ENCODE data around the gene JRKL. TPM values are rescaled to one million over a fixed set of nuclear protein-coding genes. Genes with fewer than 3 reads are reported as not detected.
A peak's percentile ranks its signal among the peaks of the same experiment; 100 is the strongest.
"Not testable (repeated sequence)": the region's sequence is repeated elsewhere in the genome, so short reads cannot be mapped to it uniquely, and the experiment has no call there.

JRKL gene
- total RNA-seq, 1 donor from 2014 or later, result 5.5 TPM

- ATAC-seq (peak; percentile 10), DNase-seq (no peak)
- intact Hi-C loops (cut with micrococcal nuclease), result no loop called here
Observed at GRCh38 chr11:96390488-96390792, 627 bp downstream of the JRKL start.

GRCh38 chr11:96391698-96392307, 2.0 kb downstream of the JRKL start:
- DNase-seq (no peak), ATAC-seq (no peak)
- intact Hi-C loops (cut with micrococcal nuclease), result no loop called here

- no peak for ATAC-seq
- intact Hi-C loops (cut with micrococcal nuclease), result no loop called here
- no peak for DNase-seq
Observed at GRCh38 chr11:96393753-96394348, 4.0 kb downstream of the JRKL start.

- ATAC-seq (no peak), DNase-seq (no peak)
- intact Hi-C loops (cut with micrococcal nuclease), result no loop called here
Observed at GRCh38 chr11:96394773-96395172, 5.0 kb downstream of the JRKL start.

GRCh38 chr11:96396637-96397036, 6.8 kb downstream of the JRKL start:
- ATAC-seq, result no peak
- intact Hi-C loops (cut with micrococcal nuclease), result no loop called here
- DNase-seq, result no peak

GRCh38 chr11:96397863-96398262, 8.1 kb downstream of the JRKL start:
- intact Hi-C loops (cut with micrococcal nuclease), result no loop called here
- ATAC-seq (no peak), DNase-seq (no peak)

- DNase-seq (no peak), ATAC-seq (no peak)
- intact Hi-C loops (cut with micrococcal nuclease), result no loop called here
Observed at GRCh38 chr11:96400697-96401096, 10.9 kb downstream of the JRKL start.

- ATAC-seq; intact Hi-C loops (cut with micrococcal nuclease); DNase-seq: not testable (repeated sequence)
Observed at GRCh38 chr11:96411412-96411811, 21.6 kb downstream of the JRKL start.

- ATAC-seq (no peak), DNase-seq (no peak)
- intact Hi-C loops (cut with micrococcal nuclease), result no loop called here
Observed at GRCh38 chr11:96412761-96413381, 23.1 kb downstream of the JRKL start.

- ATAC-seq (no peak), DNase-seq (no peak)
- intact Hi-C loops (cut with micrococcal nuclease), result no loop called here
Observed at GRCh38 chr11:96413408-96413807, 23.6 kb downstream of the JRKL start.

GRCh38 chr11:96424693-96425092, 34.9 kb downstream of the JRKL start:
- ATAC-seq (no peak), DNase-seq (no peak)
- intact Hi-C loops (cut with micrococcal nuclease), result no loop called here

- intact Hi-C loops (cut with micrococcal nuclease), result no loop called here
- ATAC-seq, result no peak
- no peak for DNase-seq
Observed at GRCh38 chr11:96430668-96431067, 40.9 kb downstream of the JRKL start.

- DNase-seq; intact Hi-C loops (cut with micrococcal nuclease); ATAC-seq: not testable (repeated sequence)
Observed at GRCh38 chr11:96432654-96433053, 42.8 kb downstream of the JRKL start.

Small RNA genes within 50 kb of the gene (microRNA-seq; reads per million reads assigned to microRNA genes)
- gene MIR1260B (ENCODE audit: borderline number of aligned reads), result not detected

Other genes with a start within 250 kb of the JRKL start
- gene MAML2, start 46.8 kb upstream of the JRKL start, total RNA-seq, result 4.1 TPM
- gene CCDC82, start 101 bp upstream of the JRKL start, total RNA-seq, result 14.1 TPM

Data from left ventricle myocardium superior (tissue), 1 donor.